Measurements from ENCODE around the gene BRMS1L. TPM values are rescaled to one million over a fixed set of nuclear protein-coding genes. Genes with fewer than 3 reads are reported as not detected.
A peak's percentile ranks its signal among the peaks of the same experiment; 100 is the strongest.

BRMS1L gene
- polyA plus RNA-seq, 2 of the 4 experiments (the other 2 are of a cell fraction) = 17.0 to 18.1 TPM

- POLR2A ChIA-PET = no interaction called here
- CTCF ChIA-PET = interaction anchor here (0.6 kb wide), 1 partner anchor 55 kb away, joined by 3 read pairs; no protein-coding TSS in a partner anchor
- ATAC-seq = no peak
These were observed 40.6 kb downstream of the BRMS1L start for GRCh38 chr14:35866595-35867279.

GRCh38 chr14:35867280-35867629, 41.1 kb downstream of the BRMS1L start:
- Histone ChIP-seq H3K4me2 (no peak overlapping the region), H3K27ac (no peak overlapping the region), H3K4me3 (no peak overlapping the region), H3K4me1 (no peaks in the 10 kb centered on the region), H3K9me3 (no peaks in the 10 kb centered on the region)
- POLR2A ChIA-PET = no interaction called here
- DNase-seq (ENCODE audit: low read depth in 1 of 2, low spot score in 1 of 2) (no peak), ATAC-seq (no peak), FAIRE-seq (no peak)
- WGBS (ENCODE audit: missing lambda C conversion rate) = 89% methylated on average over 2 of the region's 2 CpGs
- CTCF ChIA-PET = no interaction called here
- no peak for TF ChIP-seq MAFK (IDR thresholded peaks at IDR 0.05; ENCODE audit: partially characterized antibody)
- TF ChIP-seq HOXB13 (CRISPR knock-in tag; IDR thresholded peaks at IDR 0.05; ENCODE audit: low read depth) = no peak
- no peak for TF ChIP-seq POLR2AphosphoS2 (conservative IDR thresholded peaks at IDR 0.05; ENCODE audit: low read length)
- no peak for TF ChIP-seq ZSCAN20 (CRISPR knock-in tag; IDR thresholded peaks at IDR 0.05)
- no peak for TF ChIP-seq MYC (IDR thresholded peaks at IDR 0.05; ENCODE audit: borderline replicate concordance, low read length)
- no peak for TF ChIP-seq HOXB5 (CRISPR knock-in tag; IDR thresholded peaks at IDR 0.05)

More at GRCh38 chr14:35866595-35867279, 40.6 kb downstream of the BRMS1L start:
- H3K27ac ChIP-seq = no peak overlapping the region
- H3K4me3 ChIP-seq = no peak overlapping the region
- no peaks in the 10 kb centered on the region for H3K4me1 ChIP-seq
- 40% methylated on average over 2 of the region's 2 CpGs for WGBS (ENCODE audit: missing lambda C conversion rate)
- no peak for TF ChIP-seq FOXS1 (CRISPR knock-in tag; IDR thresholded peaks at IDR 0.05)
- TF ChIP-seq EHMT2 (IDR thresholded peaks at IDR 0.05; ENCODE audit: low read depth) = no peak
- TF ChIP-seq PHF8 (IDR thresholded peaks at IDR 0.05; ENCODE audit: borderline replicate concordance, low read depth) = no peak
- TF ChIP-seq ATOH8 (CRISPR knock-in tag; IDR thresholded peaks at IDR 0.05; ENCODE audit: low read depth) = no peak
- no peak for TF ChIP-seq KDM1A (IDR thresholded peaks at IDR 0.05; ENCODE audit: low read depth)
- no peak for TF ChIP-seq ZFP36 (IDR thresholded peaks at IDR 0.05; ENCODE audit: borderline replicate concordance, partially characterized antibody)
- no peak for TF ChIP-seq MAFK (IDR thresholded peaks at IDR 0.05; ENCODE audit: partially characterized antibody)
- no peak for TF ChIP-seq KDM5A (IDR thresholded peaks at IDR 0.05)
- TF ChIP-seq CTCF (IDR thresholded peaks at IDR 0.05) = no peak
- no peak for TF ChIP-seq CEBPB (IDR thresholded peaks at IDR 0.05)
- no peak for TF ChIP-seq HEYL (CRISPR knock-in tag; IDR thresholded peaks at IDR 0.05)
- no peaks in the 10 kb centered on the region for H3K9me3 ChIP-seq
- no peak for FAIRE-seq
- no peak overlapping the region for H3K4me2 ChIP-seq
- DNase-seq (ENCODE audit: low read depth in 1 of 2, low spot score in 1 of 2) = no peak

GRCh38 chr14:35875296-35875695, 49.2 kb downstream of the BRMS1L start:
- DNase-seq (ENCODE audit: low read depth in 1 of 2, low spot score in 1 of 2) (no peak), FAIRE-seq (no peak), ATAC-seq (no peak)
- CTCF ChIA-PET = interaction anchor here (0.9 to 1.2 kb wide), 2 partner anchors 8 to 49 kb away, joined by 3 read pairs; partner anchors contain the start of gene BRMS1L
- peak overlapping the region; percentile 15; the same call in 1 of the 3 replicates for H3K4me2 ChIP-seq
- H3K9me3 ChIP-seq = no peaks in the 10 kb centered on the region
- POLR2A ChIA-PET = no interaction called here
- H3K4me3 ChIP-seq = no peak overlapping the region
- 11% methylated on average over 2 of the region's 2 CpGs for WGBS (ENCODE audit: missing lambda C conversion rate)
- H3K27ac ChIP-seq = 0 out of 6 replicates have a peak overlapping the region, but pooled peaks of 1 of the 2 experiments have one; percentile 10
- H3K4me1 ChIP-seq = peaks cover 46% of the 10 kb centered on the region
- TF ChIP-seq PHF8 (IDR thresholded peaks at IDR 0.05; ENCODE audit: borderline replicate concordance, low read depth) = no peak
- TF ChIP-seq MAX (IDR thresholded peaks at IDR 0.05) = no peak
- TF ChIP-seq CHD2 (IDR thresholded peaks at IDR 0.05; ENCODE audit: low read length, partially characterized antibody) = no peak
- TF ChIP-seq FOXS1 (CRISPR knock-in tag; IDR thresholded peaks at IDR 0.05) = no peak
- no peak for TF ChIP-seq HOXB13 (CRISPR knock-in tag; IDR thresholded peaks at IDR 0.05; ENCODE audit: low read depth)
- TF ChIP-seq ESRRA (IDR thresholded peaks at IDR 0.05; ENCODE audit: borderline replicate concordance, low read length) = no peak
- TF ChIP-seq BHLHE40 (IDR thresholded peaks at IDR 0.05; ENCODE audit: low read depth, low read length) = no peak
- no peak for TF ChIP-seq SREBF2 (IDR thresholded peaks at IDR 0.05)

All from A549 (cell line).